ENCODE measurements around the gene GGTLC2.
"Not testable (repeated sequence)": the region's sequence is repeated elsewhere in the genome, so short reads cannot be mapped to it uniquely, and the experiment has no call there.

GRCh38 chr22:22650803-22651515, 6.5 kb downstream of the GGTLC2 start:
- TF ChIP-seq POLR2AphosphoS5, POLR2A, EP300 (IDR thresholded peaks at IDR 0.05): not testable (repeated sequence)
- TF ChIP-seq, protein P1, sequence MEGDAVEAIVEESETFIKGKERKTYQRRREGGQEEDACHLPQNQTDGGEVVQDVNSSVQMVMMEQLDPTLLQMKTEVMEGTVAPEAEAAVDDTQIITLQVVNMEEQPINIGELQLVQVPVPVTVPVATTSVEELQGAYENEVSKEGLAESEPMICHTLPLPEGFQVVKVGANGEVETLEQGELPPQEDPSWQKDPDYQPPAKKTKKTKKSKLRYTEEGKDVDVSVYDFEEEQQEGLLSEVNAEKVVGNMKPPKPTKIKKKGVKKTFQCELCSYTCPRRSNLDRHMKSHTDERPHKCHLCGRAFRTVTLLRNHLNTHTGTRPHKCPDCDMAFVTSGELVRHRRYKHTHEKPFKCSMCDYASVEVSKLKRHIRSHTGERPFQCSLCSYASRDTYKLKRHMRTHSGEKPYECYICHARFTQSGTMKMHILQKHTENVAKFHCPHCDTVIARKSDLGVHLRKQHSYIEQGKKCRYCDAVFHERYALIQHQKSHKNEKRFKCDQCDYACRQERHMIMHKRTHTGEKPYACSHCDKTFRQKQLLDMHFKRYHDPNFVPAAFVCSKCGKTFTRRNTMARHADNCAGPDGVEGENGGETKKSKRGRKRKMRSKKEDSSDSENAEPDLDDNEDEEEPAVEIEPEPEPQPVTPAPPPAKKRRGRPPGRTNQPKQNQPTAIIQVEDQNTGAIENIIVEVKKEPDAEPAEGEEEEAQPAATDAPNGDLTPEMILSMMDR (IDR thresholded peaks at IDR 0.05), result not testable (repeated sequence)

Data from stomach (tissue), 4 donors.